Fibroblast of pulmonary artery (primary cell): Measurements from ENCODE around the gene CACNA2D3.
A peak's percentile ranks its signal among the peaks of the same experiment; 100 is the strongest.

Source experiments
- DNase-seq: peaks from one replicate; pipeline ENCODE4 v3.0.0-alpha.2; 2010; ENCODE audit warnings: low read depth
- H3K4me3 ChIP-seq: replicated peaks from 2 replicates; pipeline ENCODE4 v1.5.1; 2011; ENCODE audit warnings: low read depth, mild to moderate bottlenecking, control low read depth, low read length, moderate library complexity
- CTCF ChIP-seq: IDR thresholded peaks from 2 replicates; pipeline ENCODE4 v1.5.1; 2011; ENCODE audit warnings: mild to moderate bottlenecking, control low read depth, low read length, inconsistent platforms; ENCODE audit errors: missing control alignments

The CACNA2D3 gene

GRCh38 chr3:54863786-54864185 is 741.4 kb downstream of the CACNA2D3 start:
- H3K4me3 ChIP-seq, result no peak overlapping the region
- no peak for TF ChIP-seq CTCF
- DNase-seq, result no peak

DNA sequence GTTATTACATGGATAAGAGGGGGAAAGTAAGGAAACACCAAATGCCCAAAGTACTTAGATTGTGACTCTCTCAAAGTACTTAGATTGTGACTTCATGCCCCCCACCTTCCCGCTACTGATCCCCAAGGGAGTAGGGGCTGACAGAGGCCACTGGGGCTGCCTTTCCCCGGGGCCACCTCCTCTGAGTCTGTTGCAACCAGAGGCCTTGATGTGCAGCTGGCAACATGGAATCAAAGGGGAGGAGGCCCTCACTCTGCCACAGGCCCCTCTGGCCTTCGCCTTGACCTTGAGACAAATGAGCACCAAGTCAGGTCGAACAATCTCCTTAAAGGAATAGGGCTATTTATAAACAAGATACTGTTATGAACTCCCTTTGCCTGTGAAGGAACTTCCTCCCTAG is 743.0 kb downstream of the CACNA2D3 start:
- H3K4me3 ChIP-seq, result no peak overlapping the region
- no peak for DNase-seq
- no peak for TF ChIP-seq CTCF

DNA sequence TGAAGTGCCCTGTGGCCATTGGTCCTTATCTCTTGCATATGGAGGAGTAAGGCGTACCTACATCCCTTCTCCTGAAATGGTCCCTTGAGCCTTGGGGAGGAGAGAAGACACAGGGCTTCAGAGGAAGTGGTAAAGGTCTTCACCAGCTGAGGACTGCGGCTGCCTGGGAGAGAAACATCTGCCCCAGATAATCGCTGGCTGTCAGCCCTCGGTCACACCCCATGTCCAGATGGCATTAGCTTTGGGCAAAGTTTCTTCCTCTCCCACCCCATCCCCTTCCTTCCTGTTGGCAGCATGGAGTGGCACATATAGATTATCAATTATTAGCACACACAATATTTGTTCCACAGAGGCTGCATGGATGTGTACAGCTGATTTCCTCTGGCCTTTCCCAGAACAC is 743.9 kb downstream of the CACNA2D3 start:
- no peak for DNase-seq
- H3K4me3 ChIP-seq, result no peak overlapping the region
- no peak for TF ChIP-seq CTCF

DNA sequence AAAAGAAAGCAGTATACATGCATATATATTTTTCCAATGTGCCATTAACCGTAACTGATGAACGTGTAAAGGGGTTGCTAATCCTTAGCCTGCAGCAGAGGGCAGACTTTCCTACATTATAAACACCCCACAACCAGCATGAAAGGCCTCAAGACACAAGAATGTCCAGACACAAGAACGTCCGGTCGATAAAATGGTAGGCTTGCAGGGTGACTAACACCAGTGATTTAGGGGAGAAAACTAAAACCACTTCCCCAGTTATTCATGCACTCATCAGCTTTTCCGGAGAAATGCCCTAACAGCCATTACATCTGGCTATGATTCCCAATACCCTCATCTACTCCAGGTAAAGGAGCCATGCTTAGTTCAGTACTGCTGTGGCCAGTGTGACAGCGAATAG is 748.1 kb downstream of the CACNA2D3 start:
- no peak overlapping the region for H3K4me3 ChIP-seq
- TF ChIP-seq CTCF, result peak; percentile 78
- DNase-seq, result peak; percentile 94

- DNase-seq, result no peak
- TF ChIP-seq CTCF, result no peak
- no peak overlapping the region for H3K4me3 ChIP-seq
These were observed 749.5 kb downstream of the CACNA2D3 start for GRCh38 chr3:54871867-54872266.

DNA sequence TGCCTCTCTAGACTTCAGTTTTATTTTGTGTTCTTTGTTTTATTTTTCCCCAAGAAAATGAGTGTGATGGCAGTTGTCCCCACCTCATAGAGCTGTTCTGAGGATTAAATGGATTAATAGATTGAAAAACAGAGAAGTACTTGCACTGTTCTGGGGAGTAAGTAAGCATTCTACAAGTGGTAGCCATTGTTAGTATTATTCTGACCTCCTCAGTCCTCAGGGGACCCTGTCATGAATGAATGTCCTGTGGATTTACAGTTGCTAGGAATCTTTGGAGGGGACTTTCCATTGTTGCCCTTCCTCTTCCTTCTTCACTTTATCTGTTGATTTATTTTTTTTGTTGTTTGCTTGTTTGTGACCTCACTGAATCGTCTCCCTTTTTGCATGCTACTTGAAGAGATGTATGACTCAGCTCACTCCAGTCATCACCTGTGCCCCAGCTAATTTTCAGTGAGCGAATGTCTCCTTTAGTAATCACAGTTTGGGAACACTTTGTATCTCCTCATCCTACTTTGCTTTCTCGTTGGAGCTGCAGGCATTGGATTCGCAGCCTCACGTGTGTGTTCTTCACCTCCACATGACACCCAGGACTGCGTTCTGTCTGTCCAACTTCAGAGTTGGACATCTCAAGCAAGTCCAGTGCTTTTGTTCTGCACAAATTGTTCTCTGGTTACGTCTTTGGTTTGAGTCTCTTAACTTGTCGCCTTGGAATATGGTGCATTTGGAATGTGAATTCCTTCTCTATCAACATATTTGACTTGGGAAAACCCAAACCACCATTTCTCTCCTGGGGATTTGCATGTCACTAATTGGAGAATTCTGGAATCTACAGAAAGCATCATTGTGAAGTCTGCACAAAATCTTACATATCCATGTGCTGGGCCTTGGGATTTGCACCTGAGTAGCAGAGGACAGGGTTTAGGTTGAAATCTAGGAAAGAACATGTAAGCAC is 751.0 kb downstream of the CACNA2D3 start:
- TF ChIP-seq CTCF, result no peak
- H3K4me3 ChIP-seq, result no peak overlapping the region

More for the DNA sequence above, 751.0 kb downstream of the CACNA2D3 start:
- no peak for DNase-seq
